Lung microvascular endothelial cell (primary cell): Measurements from ENCODE around the gene CUL4B. TPM values are rescaled to one million over a fixed set of nuclear protein-coding genes. Genes with fewer than 3 reads are reported as not detected.
"Not testable (repeated sequence)": the region's sequence is repeated elsewhere in the genome, so short reads cannot be mapped to it uniquely, and the experiment has no call there.

Source experiments
- DNase-seq, 2 donors: peaks; one replicate each; pipeline versions ENCODE4 v3.0.0 to v3.0.0-alpha.2; 2010; ENCODE audit warnings: low read depth in 2 of 2
- total RNA-seq: library from RNA; depleted of rRNA; stranded (reverse); fragments of >200 nt; gene quantifications from 2 replicates; pipeline ENCODE4 v1.2.1, GENCODE V29; 2014

The CUL4B gene
- total RNA-seq, result 30.8 and 32.9 TPM in 2 replicates

GRCh38 chrX:120560842-120561633, at the start of gene CUL4B:
CUL4B (minus strand) TSS chrX:120560962; CDS start chrX:120560638, 324 bp downstream.
- peak; percentile 94 to 95 for DNase-seq

- DNase-seq, result peak; percentile 18 to 39
Measured at GRCh38 chrX:120604361-120604782, 43.6 kb upstream of the CUL4B start.

GRCh38 chrX:120603707-120604360, 43.1 kb upstream of the CUL4B start, which contains the start of gene MCTS1:
MCTS1 (plus strand) TSS chrX:120604101; CDS start chrX:120604237, 136 bp downstream.
- peak; percentile 87 to 89 for DNase-seq

- no peak for DNase-seq
Measured at GRCh38 chrX:120585702-120586101, 24.9 kb upstream of the CUL4B start.

- no peak for DNase-seq
Measured at GRCh38 chrX:120575379-120576114, 14.8 kb upstream of the CUL4B start.

GRCh38 chrX:120573806-120574205, 13.0 kb upstream of the CUL4B start:
- not testable (repeated sequence) for DNase-seq

GRCh38 chrX:120570011-120570600, 9.3 kb upstream of the CUL4B start:
- DNase-seq, result no peak

GRCh38 chrX:120568609-120569008, 7.8 kb upstream of the CUL4B start:
- DNase-seq, result no peak

- DNase-seq, result no peak
Measured at GRCh38 chrX:120568035-120568434, 7.3 kb upstream of the CUL4B start.

GRCh38 chrX:120566817-120567216, 6.1 kb upstream of the CUL4B start:
- no peak for DNase-seq

- no peak for DNase-seq
Measured at GRCh38 chrX:120564925-120565324, 4.2 kb upstream of the CUL4B start.

- peak; percentile 14 to 17 for DNase-seq
Measured at GRCh38 chrX:120562569-120562926, 1.8 kb upstream of the CUL4B start.

GRCh38 chrX:120561634-120562568, 1.1 kb upstream of the CUL4B start:
- DNase-seq, result peak in 1 of 2 donors; percentile 4

- DNase-seq, result peak in 1 of 2 donors; percentile 55
Measured at GRCh38 chrX:120560405-120560841, 339 bp downstream of the CUL4B start.

GRCh38 chrX:120559804-120560203, 958 bp downstream of the CUL4B start:
- no peak for DNase-seq

GRCh38 chrX:120556251-120556650, 4.5 kb downstream of the CUL4B start:
- no peak for DNase-seq

GRCh38 chrX:120549483-120550452, 11.0 kb downstream of the CUL4B start:
- DNase-seq, result peak; percentile 38 to 86

GRCh38 chrX:120536061-120536460, 24.7 kb downstream of the CUL4B start:
- DNase-seq, result no peak
